ENCODE data around the gene ERGIC1. TPM values are rescaled to one million over a fixed set of nuclear protein-coding genes. Genes with fewer than 3 reads are reported as not detected.

The ERGIC1 gene
- total and polyA plus RNA-seq, 9 donors, result 41.7 to 147 (median 92.3) TPM

DNA sequence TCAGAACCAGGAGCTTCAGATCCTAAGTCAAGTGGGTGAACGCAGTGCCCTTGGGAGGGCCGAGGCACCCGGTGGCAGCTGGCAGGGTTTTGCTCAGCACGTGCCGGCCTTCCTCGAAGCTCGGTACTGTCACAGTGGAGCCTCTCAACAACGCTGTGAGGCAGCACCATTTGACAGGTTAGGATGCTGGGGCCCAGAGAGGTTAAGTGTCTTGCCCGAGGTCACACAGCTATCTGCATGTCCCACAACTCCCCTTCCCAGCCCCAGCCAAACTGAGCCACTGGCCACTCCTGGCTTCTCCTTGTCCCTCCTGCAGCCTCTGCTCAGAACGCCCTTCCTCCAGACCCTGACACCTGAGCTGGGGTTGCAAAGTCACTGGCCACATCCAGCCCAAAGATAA lies 81.5 kb downstream of the ERGIC1 start:
- TF ChIP-seq CTCF (IDR thresholded peaks at IDR 0.05) (no peak), EP300 (IDR thresholded peaks at IDR 0.05) (no peak), POLR2A (IDR thresholded peaks at IDR 0.05) (no peak)
- no peak overlapping the region for H3K27ac ChIP-seq

DNA sequence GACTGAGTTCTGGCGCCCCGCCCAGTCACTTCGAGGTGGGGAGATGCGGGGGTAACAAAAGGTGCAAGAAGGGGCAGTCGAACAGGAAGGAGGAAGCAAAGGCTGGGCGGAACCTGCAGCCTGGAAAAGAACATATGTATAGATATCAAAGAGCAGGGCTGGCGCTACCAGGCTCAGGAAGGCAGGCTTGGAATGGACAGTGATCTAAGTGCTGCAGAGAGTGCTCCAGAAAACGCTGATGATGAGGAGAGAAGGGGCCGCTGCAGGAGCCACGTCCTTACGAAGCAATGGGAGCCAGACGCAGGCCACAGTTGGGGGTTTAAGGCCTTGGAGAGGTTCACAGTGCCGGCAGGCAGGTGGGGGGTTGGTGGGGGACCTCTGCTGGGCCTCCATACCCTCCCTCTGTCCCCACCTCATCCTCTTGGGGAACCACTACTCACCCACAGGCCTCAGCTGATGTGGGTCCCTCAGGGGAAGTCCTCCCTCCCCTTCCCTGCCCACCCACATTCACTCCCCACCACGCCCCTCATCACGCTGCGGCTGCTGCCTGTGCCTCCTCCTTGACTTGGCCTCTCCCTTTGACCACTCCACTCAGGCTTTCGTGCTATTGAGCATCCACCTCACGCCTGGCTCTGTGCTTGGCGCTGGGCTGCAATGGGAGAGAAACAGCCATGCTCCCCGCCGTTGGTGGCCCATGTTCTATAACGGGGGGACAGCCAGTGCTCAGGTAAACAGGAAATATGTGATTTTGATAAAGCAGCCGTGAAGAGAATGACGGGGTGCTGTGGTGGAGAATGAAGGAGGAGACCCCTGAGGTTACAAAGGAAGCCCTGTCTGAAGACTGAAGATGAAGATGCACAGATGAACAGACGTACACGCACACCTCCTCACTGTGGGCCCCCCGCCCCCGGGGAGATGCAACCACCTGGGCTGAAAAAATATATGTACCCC lies 84.6 kb downstream of the ERGIC1 start:
- DNase-seq, result no peak
- Histone ChIP-seq H3K4me1 (ENCODE audit: insufficient read depth) (no peaks in the 10 kb centered on the region), H3K36me3 (no peaks in the 10 kb centered on the region), H3K27ac (no peak overlapping the region), H3K4me3 (no peak overlapping the region), H3K9me3 (no peaks in the 10 kb centered on the region), H3K27me3 (no peaks in the 10 kb centered on the region)
- intact Hi-C loops (cut with DNase I), result no loop called here
- WGBS, 3 donors, result 76 to 82% (median 80%) methylated on average over 28 of the region's 28 CpGs
- TF ChIP-seq EP300 (IDR thresholded peaks at IDR 0.05) (no peak), POLR2A (IDR thresholded peaks at IDR 0.05) (no peak), CTCF (IDR thresholded peaks at IDR 0.05) (no peak)

More for the DNA sequence above, 81.5 kb downstream of the ERGIC1 start:
- intact Hi-C loops (cut with DNase I), result no loop called here
- no peak overlapping the region for H3K4me3 ChIP-seq
- WGBS, 3 donors, result 82 to 92% (median 89%) methylated on average over 10 of the region's 10 CpGs
- H3K4me1 ChIP-seq (ENCODE audit: insufficient read depth), result no peaks in the 10 kb centered on the region
- H3K9me3 ChIP-seq, result no peaks in the 10 kb centered on the region
- H3K27me3 ChIP-seq, result no peaks in the 10 kb centered on the region
- DNase-seq, result no peak
- H3K36me3 ChIP-seq, result no peaks in the 10 kb centered on the region

- Histone ChIP-seq H3K27me3 (no peaks in the 10 kb centered on the region), H3K4me1 (ENCODE audit: insufficient read depth) (no peaks in the 10 kb centered on the region), H3K36me3 (no peaks in the 10 kb centered on the region), H3K9me3 (no peaks in the 10 kb centered on the region), H3K4me3 (no peak overlapping the region), H3K27ac (no peak overlapping the region)
- 74 to 82% (median 78%) methylated on average over 16 of the region's 16 CpGs for WGBS, 3 donors
- DNase-seq, result no peak
- TF ChIP-seq EP300 (IDR thresholded peaks at IDR 0.05) (no peak), POLR2A (IDR thresholded peaks at IDR 0.05) (no peak), CTCF (IDR thresholded peaks at IDR 0.05) (no peak)
- intact Hi-C loops (cut with DNase I), result no loop called here
These were observed 85.7 kb downstream of the ERGIC1 start for GRCh38 chr5:172919525-172920446.

DNA sequence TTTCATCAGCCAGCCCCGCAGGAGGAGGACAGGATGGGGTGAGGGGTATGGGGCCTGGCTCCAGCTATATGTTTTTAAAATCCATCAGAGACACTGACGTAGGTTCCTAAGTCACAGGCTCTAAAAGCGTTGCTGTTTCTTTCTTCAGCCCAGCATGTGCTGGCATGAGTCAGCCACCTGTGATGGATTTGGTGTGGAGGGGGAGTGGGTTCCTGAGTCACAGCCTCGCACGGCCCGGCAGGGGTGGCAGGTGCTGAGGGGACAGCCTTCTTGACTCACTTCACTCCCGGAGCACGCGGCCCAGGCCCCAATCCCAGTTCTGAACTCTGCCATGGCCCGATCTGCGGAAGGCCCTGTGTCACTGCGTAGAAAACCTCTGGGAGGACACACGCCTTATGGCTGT lies 86.4 kb downstream of the ERGIC1 start:
- intact Hi-C loops (cut with DNase I), result no loop called here
- 73 to 74% (median 73%) methylated on average over 12 to 13 of the region's 13 CpGs for WGBS, 3 donors
- Histone ChIP-seq H3K4me3 (no peak overlapping the region), H3K27me3 (no peaks in the 10 kb centered on the region), H3K4me1 (ENCODE audit: insufficient read depth) (no peaks in the 10 kb centered on the region), H3K27ac (no peak overlapping the region), H3K9me3 (no peaks in the 10 kb centered on the region), H3K36me3 (no peaks in the 10 kb centered on the region)
- DNase-seq, result no peak
- no peak for TF ChIP-seq CTCF (IDR thresholded peaks at IDR 0.05)
- no peak for TF ChIP-seq EP300 (IDR thresholded peaks at IDR 0.05)
- TF ChIP-seq POLR2A (IDR thresholded peaks at IDR 0.05), result no peak

Data from ovary (tissue), 9 donors.